HepG2 (cell line): Measurements from ENCODE around the gene PPOX. TPM values are rescaled to one million over a fixed set of nuclear protein-coding genes. Genes with fewer than 3 reads are reported as not detected.

Experiments
- ATAC-seq: fragments of 200-7000 bp; cut with Tn5 transposase; 3 replicates; pipeline ENCODE4 v1.9.1; 2020; ENCODE audit warnings: mild to moderate bottlenecking, moderate library complexity
- BruUV-seq: library from RNA; stranded (reverse); fragments of 400-500 nt; replicated peaks from 2 replicates; lab custom pipeline; 2021; lab: Mats Ljungman, UMichigan
- CTCF ChIA-PET: fragments of 300-600 bp; formaldehyde crosslinking; extraction: SDS; loops from one replicate; lab custom pipeline; 2021; ENCODE audit warnings: low total read pairs, inconsistent platforms, low intra/inter-chr PET ratio; lab: Yijun Ruan, JAX
- POLR2A ChIA-PET: fragments of 350-600 bp; sonication (Branson Sonifier 250); formaldehyde crosslinking; loops from one replicate; lab custom pipeline; 2020; ENCODE audit warnings: antibody characterized with exemption, inconsistent platforms; lab: Yijun Ruan, JAX
- DNase-seq: peaks from one replicate; pipeline ENCODE4 v3.0.0-alpha.2; 2015; ENCODE audit warnings: low spot score
- FAIRE-seq: peaks from 3 replicates; lab custom pipeline; 2011; peaks lifted over from hg19 to GRCh38; lab: Jason Lieb, UNC
- H2AFZ ChIP-seq: one replicate; pipeline ENCODE4 v1.6.1; 2011; ENCODE audit warnings: low read length, inconsistent platforms
- H3K27ac ChIP-seq: fragments of 300-600 bp; 3 replicates; pipeline ENCODE4 v1.8.0; 2011; ENCODE audit warnings: mixed run types, mild to moderate bottlenecking, mixed read lengths, low read length, inconsistent platforms; ENCODE audit not compliant: insufficient read depth; ENCODE audit errors: extremely low read length
- H3K27me3 ChIP-seq, 2 experiments: fragments of 200-600 bp in 1 of 2; 2 replicates in 1 of 2; 3 replicates in 1 of 2; pipeline versions ENCODE4 v1.6.0 to v1.8.0; 2011; ENCODE audit warnings: low read length in 2 of 2, mild to moderate bottlenecking in 2 of 2, moderate library complexity in 2 of 2, inconsistent platforms in 1 of 2; ENCODE audit not compliant: insufficient read depth in 2 of 2, control insufficient read depth in 1 of 2
- H3K36me3 ChIP-seq, 2 experiments: fragments of 200-600 bp in 1 of 2; replicated peaks in 1 of 2; 2 replicates in 1 of 2; 3 replicates in 1 of 2; pipeline versions ENCODE4 v1.5.1 to v1.8.0; 2011; ENCODE audit warnings: low read length in 2 of 2, inconsistent platforms in 1 of 2; ENCODE audit not compliant: insufficient read depth in 2 of 2, control insufficient read depth in 1 of 2
- H3K4me1 ChIP-seq: 2 replicates; pipeline ENCODE4 v1.5.1; 2012; ENCODE audit warnings: low read length, inconsistent platforms; ENCODE audit not compliant: insufficient read depth
- H3K4me2 ChIP-seq: 2 replicates; pipeline ENCODE4 v1.6.0; 2011; ENCODE audit warnings: low read depth, low read length, inconsistent platforms
- H3K4me3 ChIP-seq, 3 experiments: fragments of 200-600 bp in 1 of 3; sonication (generic), shearing (Covaris generic) in 1 of 3; replicated peaks in 1 of 3; 2 replicates each; pipeline ENCODE4 v1.5.1; 2011 to 2016; ENCODE audit warnings: low read length in 3 of 3, inconsistent platforms in 2 of 3, low read depth in 2 of 3, mild to moderate bottlenecking in 2 of 3, control low read depth in 1 of 3, mixed read lengths in 1 of 3; ENCODE audit not compliant: insufficient read depth in 1 of 3
- H3K79me2 ChIP-seq: one replicate; pipeline ENCODE4 v1.6.1; 2011; ENCODE audit warnings: low read length, inconsistent platforms; ENCODE audit not compliant: insufficient read depth
- H3K9ac ChIP-seq: 2 replicates; pipeline ENCODE4 v1.6.0; 2011; ENCODE audit warnings: mild to moderate bottlenecking, low read depth, low read length, inconsistent platforms; ENCODE audit not compliant: insufficient read depth
- H3K9me3 ChIP-seq: 2 replicates; pipeline ENCODE4 v1.5.1; 2012; ENCODE audit warnings: mild to moderate bottlenecking, low read length
- H4K20me1 ChIP-seq: 2 replicates; pipeline ENCODE4 v1.6.0; 2011; ENCODE audit warnings: inconsistent platforms, mild to moderate bottlenecking, low read length, moderate library complexity; ENCODE audit not compliant: insufficient read depth
- ETV5 ChIP-seq: IDR thresholded peaks from 2 replicates; pipeline ENCODE4 v1.6.1; 2018; ENCODE audit warnings: missing biosample characterization, missing genetic modification reagents, inconsistent platforms, borderline replicate concordance
- HOXA7 ChIP-seq: sonication (generic); formaldehyde crosslinking; IDR thresholded peaks from 2 replicates; pipeline ENCODE4 v1.8.1; 2022; ENCODE audit warnings: mild to moderate bottlenecking, missing genetic modification reagents, moderate library complexity
- MEF2D ChIP-seq: sonication (generic); formaldehyde crosslinking; IDR thresholded peaks from 2 replicates; pipeline ENCODE4 v1.5.1; 2020; ENCODE audit warnings: mild to moderate bottlenecking, missing genetic modification reagents
- ZFP90 ChIP-seq: sonication (generic); formaldehyde crosslinking; IDR thresholded peaks from 2 replicates; pipeline ENCODE4 v1.8.0; 2022; ENCODE audit warnings: missing genetic modification reagents, mild to moderate bottlenecking, inconsistent platforms, borderline replicate concordance
- ZFYVE20 ChIP-seq: sonication (generic); formaldehyde crosslinking; IDR thresholded peaks from 2 replicates; pipeline ENCODE4 v1.8.0; 2023; ENCODE audit warnings: low read depth, mild to moderate bottlenecking, moderate library complexity, missing genetic modification reagents, borderline replicate concordance
- ZMAT3 ChIP-seq: sonication (generic); formaldehyde crosslinking; conservative IDR thresholded peaks from 2 replicates; pipeline ENCODE4 v1.7.0; 2021; ENCODE audit warnings: missing genetic modification reagents
- ZNF230 ChIP-seq: sonication (generic); formaldehyde crosslinking; IDR thresholded peaks from 2 replicates; pipeline ENCODE4 v1.4.0; 2020; ENCODE audit warnings: mild to moderate bottlenecking, missing genetic modification reagents
- ZNF263 ChIP-seq: sonication (generic); formaldehyde crosslinking; IDR thresholded peaks from 2 replicates; pipeline ENCODE4 v1.4.0; 2020; ENCODE audit warnings: missing genetic modification reagents
- ZNF782 ChIP-seq: sonication (generic); formaldehyde crosslinking; IDR thresholded peaks from 2 replicates; pipeline ENCODE4 v1.4.0; 2020; ENCODE audit warnings: missing genetic modification reagents, mild to moderate bottlenecking, borderline replicate concordance
- WGBS: methylation state at CpG from one replicate; pipeline ENCODE4 v1.1.6; 2017; ENCODE audit warnings: low lambda C conversion rate; 5-methylcytosine and 5-hydroxymethylcytosine counted together
- in situ Hi-C: cut with HindIII; loops from 2 replicates; pipeline ENCODE4 v1.10.0; 2017; ENCODE audit warnings: low pct_unique_long_range_greater_than_20kb; ENCODE audit not compliant: extremely low pct_ligation_motif_present
- intact Hi-C: fragments of 100-400 bp; cut with micrococcal nuclease; formaldehyde crosslinking; loops from one replicate; pipeline ENCODE4 v1.10.0; 2022; ENCODE audit not compliant: unreplicated experiment
- polyA plus RNA-seq, 8 experiments: library from polyadenylated mRNA; depleted of rRNA in 3 of 8; stranded (reverse) in 7 of 8; unstranded in 1 of 8; fragments of >200 nt; fragmentation: Illumina TruSeq in 4 of 8; extraction: Trizol in 4 of 8; gene quantifications; 2 replicates each; pipeline versions ENCODE4 v1.2.1 to v1.2.3, GENCODE V29; 2011 to 2016; ENCODE audit warnings: low read depth in 4 of 8, missing spikeins in 1 of 8, mixed read lengths in 1 of 8; ENCODE audit not compliant: insufficient read depth in 1 of 8
- total RNA-seq, 5 experiments: library from RNA; depleted of rRNA; stranded (reverse); fragments of >200 nt; fragmentation: Illumina TruSeq; extraction: Trizol; gene quantifications; 2 replicates each; pipeline ENCODE4 v1.2.3, GENCODE V29; 2016; ENCODE audit warnings: low read depth in 1 of 5
- TF ChIP-seq, protein P1 (sequence below): sonication (generic); formaldehyde crosslinking; IDR thresholded peaks from 2 replicates; pipeline ENCODE4 v1.8.1; 2023; ENCODE audit warnings: mild to moderate bottlenecking, moderate library complexity, missing genetic modification reagents

The PPOX gene
- total and polyA plus RNA-seq, 2 of the 13 experiments (the other 11 are each of a cell fraction or from before 2014, with no cell fraction given): 15.5 to 27.7 TPM

GRCh38 chr1:161190962-161191521 lies 24.8 kb downstream of the PPOX start (continued):
- TF ChIP-seq, protein P1, sequence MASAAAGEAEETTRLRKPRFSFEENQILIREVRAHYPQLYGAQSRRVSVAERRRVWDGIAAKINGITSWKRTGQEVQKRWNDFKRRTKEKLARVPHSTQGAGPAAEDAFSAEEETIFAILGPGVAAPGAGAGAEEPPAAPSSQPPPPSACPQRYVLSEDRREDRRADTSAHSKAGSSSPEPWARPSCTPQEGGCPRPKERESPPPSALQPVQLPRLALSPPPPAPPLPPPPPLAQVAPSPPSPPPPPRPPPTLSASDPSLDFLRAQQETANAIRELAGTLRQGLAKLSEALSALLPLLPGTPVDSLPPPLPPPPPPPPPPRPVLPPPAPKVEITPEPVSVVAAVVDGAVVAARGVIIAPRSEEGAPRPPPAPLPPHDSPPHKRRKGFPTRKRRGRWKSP (CRISPR knock-in tag): no peak

DNA sequence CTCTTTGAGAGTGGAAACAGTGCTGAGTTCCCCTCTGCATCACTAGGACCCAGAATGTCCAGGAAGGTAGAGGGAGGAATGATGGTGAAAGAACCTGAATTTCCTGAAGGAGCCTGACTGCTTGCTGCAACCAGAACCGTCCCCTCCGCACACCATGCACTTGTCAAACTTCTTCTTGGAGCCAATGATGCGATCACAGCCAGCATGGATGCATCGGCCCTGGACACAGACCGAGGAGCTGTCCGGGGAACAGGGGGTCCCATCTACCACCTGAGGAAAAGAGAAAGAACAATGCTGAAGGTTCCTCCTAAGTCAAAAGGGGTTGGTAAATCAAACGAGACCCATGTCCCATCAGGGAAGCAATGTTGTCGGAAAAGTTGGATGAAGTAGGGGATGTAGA lies 25.7 kb downstream of the PPOX start:
- ATAC-seq (no peak), FAIRE-seq (no peak), DNase-seq (no peak)
- Histone ChIP-seq H4K20me1 (no peaks in the 10 kb centered on the region), H3K9ac (no peak overlapping the region), H3K4me1 (peaks cover 27% of the 10 kb centered on the region), H3K9me3 (no peaks in the 10 kb centered on the region), H3K27ac (no peak overlapping the region), H3K27me3 (no peaks in the 10 kb centered on the region), H3K79me2 (no peaks in the 10 kb centered on the region), H3K4me2 (no peak overlapping the region)
- ChIA-PET POLR2A (no interaction called here), CTCF (interaction anchor here (0.8 to 1.7 kb wide), 5 partner anchors 18 to 190 kb away, joined by 3 to 15 read pairs (median 7); partner anchors contain the start of gene TOMM40L)
- in situ Hi-C loops: no loop called here
- intact Hi-C loops: loop anchor here (1.0 to 2.0 kb wide), 2 partner anchors 183 to 190 kb away; no protein-coding TSS in a partner anchor
- no TSS peak for BruUV-seq
- TF ChIP-seq ZNF230 (CRISPR knock-in tag): no peak
- TF ChIP-seq ZNF782: no peak
- TF ChIP-seq ZMAT3: no peak
- no peak for TF ChIP-seq ZFYVE20 (CRISPR knock-in tag)
- TF ChIP-seq ZNF263 (CRISPR knock-in tag): no peak
- TF ChIP-seq MEF2D (CRISPR knock-in tag): no peak
- no peak for TF ChIP-seq HOXA7 (CRISPR knock-in tag)
- no peak for TF ChIP-seq ZFP90 (CRISPR knock-in tag)
- TF ChIP-seq ETV5: no peak
- TF ChIP-seq, all 625 proteins: peak for 0
- H3K4me3 ChIP-seq: no peak overlapping the region
- 52% methylated on average over 8 of the region's 8 CpGs for whole genome bisulfite sequencing
- H2AFZ ChIP-seq: no peak overlapping the region
- H3K36me3 ChIP-seq: no peaks in the 10 kb centered on the region; a peak in 1 of 5 replicates
